Measurements from ENCODE around the gene DIO3.

DIO3 gene

DNA sequence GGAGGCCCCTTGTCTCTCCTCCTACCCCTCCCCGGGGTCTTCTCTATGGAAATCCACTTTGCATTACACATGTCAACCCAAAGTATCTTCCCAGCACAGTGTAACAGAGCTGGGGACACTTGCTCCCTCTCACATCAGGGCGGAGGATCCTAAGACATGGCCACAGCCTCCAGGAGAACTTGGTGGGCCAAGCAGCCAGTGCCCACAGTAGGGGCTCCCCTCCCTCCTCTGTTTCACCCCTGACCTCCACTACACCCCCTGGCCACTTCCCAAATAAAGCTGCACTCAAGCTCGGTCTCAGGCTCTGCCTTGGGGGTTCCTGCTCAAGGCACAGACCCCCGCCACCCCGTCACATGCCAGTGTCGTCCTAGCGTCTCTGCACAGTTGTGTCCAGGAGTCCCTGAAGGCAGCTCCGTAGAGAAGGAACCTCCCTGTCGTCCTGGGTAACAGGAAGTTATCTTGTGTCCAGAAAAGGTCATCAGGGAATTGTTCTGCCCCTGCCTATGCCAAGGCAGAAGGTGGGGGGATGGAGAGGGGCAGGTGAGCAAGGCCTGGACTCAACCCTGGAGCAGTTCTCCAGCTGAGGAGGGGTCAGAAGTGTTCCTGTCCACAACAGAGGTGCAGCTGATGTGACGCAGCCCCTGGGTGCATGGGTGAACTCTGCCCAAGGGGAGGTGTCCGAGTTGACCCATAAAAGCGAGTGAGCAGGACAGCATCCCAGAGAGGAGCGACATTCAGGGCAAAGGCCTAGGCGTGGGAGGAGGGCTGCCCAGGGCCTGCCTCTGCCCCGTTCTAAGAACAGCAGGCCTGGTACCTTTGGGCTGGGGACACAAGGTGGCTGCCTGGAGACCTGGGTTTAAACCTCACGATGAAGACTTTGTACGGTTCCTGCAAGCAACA lies 25.5 kb downstream of the DIO3 start:
- TF ChIP-seq, protein P1, sequence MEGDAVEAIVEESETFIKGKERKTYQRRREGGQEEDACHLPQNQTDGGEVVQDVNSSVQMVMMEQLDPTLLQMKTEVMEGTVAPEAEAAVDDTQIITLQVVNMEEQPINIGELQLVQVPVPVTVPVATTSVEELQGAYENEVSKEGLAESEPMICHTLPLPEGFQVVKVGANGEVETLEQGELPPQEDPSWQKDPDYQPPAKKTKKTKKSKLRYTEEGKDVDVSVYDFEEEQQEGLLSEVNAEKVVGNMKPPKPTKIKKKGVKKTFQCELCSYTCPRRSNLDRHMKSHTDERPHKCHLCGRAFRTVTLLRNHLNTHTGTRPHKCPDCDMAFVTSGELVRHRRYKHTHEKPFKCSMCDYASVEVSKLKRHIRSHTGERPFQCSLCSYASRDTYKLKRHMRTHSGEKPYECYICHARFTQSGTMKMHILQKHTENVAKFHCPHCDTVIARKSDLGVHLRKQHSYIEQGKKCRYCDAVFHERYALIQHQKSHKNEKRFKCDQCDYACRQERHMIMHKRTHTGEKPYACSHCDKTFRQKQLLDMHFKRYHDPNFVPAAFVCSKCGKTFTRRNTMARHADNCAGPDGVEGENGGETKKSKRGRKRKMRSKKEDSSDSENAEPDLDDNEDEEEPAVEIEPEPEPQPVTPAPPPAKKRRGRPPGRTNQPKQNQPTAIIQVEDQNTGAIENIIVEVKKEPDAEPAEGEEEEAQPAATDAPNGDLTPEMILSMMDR (IDR thresholded peaks at IDR 0.05; ENCODE audit: low read depth, low read length, missing control alignments), result no peak
- H3K4me3 ChIP-seq (ENCODE audit: low read depth, low read length), result no peak overlapping the region
- in situ Hi-C loops (cut with HindIII; ENCODE audit: low sequenced_read_pairs), result no loop called here
- no peak for DNase-seq (ENCODE audit: low read depth)

DNA sequence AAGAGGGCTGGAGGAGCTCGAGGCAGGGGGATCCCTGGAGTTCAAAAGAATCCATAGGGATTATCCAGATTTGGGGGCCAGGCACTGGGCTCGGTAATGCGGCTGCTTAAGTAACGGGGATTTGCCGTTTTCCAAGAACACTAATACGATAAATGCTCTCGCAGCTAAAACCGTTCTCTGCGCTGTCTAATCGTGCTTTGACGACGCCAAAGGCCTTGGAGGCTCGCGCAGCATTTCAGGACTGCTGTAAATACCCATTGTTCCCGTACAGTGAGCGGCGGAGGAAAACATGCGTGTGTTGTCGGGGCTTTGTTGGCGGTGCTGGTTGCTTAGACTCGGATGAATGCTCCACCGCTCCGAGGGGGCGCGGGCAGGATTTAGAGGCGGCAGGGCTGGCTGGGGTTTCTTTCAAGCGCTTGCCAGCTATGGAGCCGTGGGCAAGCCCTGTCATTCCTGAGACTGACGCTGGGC lies 26.2 kb downstream of the DIO3 start:
- TF ChIP-seq, protein P1 (IDR thresholded peaks at IDR 0.05; ENCODE audit: low read depth, low read length, missing control alignments), result no peak
- H3K4me3 ChIP-seq (ENCODE audit: low read depth, low read length), result no peak overlapping the region
- in situ Hi-C loops (cut with HindIII; ENCODE audit: low sequenced_read_pairs), result no loop called here
- DNase-seq (ENCODE audit: low read depth), result no peak

DNA sequence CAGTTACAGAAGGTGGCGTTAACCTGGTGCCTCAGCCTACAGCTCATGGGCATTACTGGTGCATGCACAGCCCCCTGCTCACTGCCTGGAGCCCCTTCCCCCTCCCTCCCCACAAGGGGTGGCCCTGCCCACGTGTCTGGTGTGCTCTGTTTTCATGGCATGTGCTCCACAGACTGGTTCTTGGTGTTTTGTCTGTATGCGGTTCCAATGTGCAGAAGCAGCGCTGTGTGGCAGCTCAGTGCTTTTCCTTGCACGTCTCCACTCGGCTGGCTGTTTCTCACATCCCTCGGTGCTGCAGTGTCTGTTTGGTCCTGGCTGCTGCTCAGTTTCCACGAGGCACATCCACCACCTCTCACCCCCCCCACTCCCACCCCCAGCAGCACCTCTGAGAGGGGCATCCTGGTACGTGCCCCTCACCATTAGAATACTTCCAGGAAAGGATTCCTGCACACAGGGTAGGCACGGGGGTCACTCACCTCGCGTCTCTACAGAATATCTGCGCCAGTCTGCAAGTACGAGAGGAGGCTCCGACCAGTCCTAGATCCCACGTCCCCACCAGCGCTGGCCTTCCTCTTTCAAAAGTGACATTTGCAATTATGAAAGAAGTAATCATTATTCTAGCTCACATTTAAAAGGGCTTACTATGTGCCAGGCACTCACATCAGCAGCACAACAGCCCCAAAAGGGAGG lies 27.1 kb downstream of the DIO3 start:
- in situ Hi-C loops (cut with HindIII; ENCODE audit: low sequenced_read_pairs), result no loop called here
- DNase-seq (ENCODE audit: low read depth), result no peak
- H3K4me3 ChIP-seq (ENCODE audit: low read depth, low read length), result no peak overlapping the region
- TF ChIP-seq, protein P1 (IDR thresholded peaks at IDR 0.05; ENCODE audit: low read depth, low read length, missing control alignments), result no peak

DNA sequence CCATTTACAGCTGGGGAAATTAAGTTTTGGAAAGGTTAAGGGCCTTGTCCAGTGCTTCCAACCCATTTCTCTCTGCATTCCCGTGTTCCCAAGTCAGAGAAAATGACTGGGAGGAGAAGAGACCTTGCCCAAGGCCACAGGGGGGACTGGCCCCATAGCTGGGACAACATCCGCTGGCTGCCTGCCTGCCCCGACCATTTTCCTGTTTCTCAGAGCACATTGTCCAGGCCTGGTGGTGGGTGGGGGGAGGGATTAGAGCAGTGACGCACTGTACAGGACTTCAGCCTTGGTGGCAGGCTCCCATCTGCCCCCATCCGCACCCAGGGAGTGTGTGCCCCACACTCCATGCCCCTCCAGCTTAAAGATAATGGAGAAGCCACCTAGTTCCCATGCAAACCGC lies 27.7 kb downstream of the DIO3 start:
- DNase-seq (ENCODE audit: low read depth), result no peak
- TF ChIP-seq, protein P1 (IDR thresholded peaks at IDR 0.05; ENCODE audit: low read depth, low read length, missing control alignments), result no peak
- no peak overlapping the region for H3K4me3 ChIP-seq (ENCODE audit: low read depth, low read length)
- in situ Hi-C loops (cut with HindIII; ENCODE audit: low sequenced_read_pairs), result no loop called here

DNA sequence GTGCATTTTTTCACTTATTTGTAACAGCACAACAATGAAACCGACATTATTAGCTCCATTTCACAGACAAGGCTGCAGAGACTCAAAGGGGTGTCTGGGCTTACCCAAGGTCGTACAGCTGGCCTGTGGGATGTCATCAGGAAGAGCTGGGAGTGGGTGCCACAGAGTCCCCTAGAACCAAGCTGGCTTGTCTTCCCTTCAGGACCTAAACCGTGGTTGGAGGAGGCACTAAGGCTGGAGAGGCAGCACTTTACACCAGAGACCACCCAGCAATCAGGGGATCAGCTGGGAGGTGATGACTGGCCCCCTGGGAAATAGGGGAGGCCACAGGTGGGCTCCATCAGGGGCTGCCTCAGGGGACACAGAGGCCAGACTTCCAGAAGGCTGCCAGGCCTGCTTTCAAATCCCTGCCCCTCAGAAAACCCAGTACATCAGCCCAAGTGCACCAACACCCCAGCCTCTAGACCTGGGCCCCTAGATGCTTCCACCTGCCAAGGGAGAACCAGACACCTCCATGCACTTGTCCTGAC lies 28.3 kb downstream of the DIO3 start:
- TF ChIP-seq, protein P1 (IDR thresholded peaks at IDR 0.05; ENCODE audit: low read depth, low read length, missing control alignments), result no peak
- in situ Hi-C loops (cut with HindIII; ENCODE audit: low sequenced_read_pairs), result no loop called here
- H3K4me3 ChIP-seq (ENCODE audit: low read depth, low read length), result no peak overlapping the region
- DNase-seq (ENCODE audit: low read depth), result no peak

DNA sequence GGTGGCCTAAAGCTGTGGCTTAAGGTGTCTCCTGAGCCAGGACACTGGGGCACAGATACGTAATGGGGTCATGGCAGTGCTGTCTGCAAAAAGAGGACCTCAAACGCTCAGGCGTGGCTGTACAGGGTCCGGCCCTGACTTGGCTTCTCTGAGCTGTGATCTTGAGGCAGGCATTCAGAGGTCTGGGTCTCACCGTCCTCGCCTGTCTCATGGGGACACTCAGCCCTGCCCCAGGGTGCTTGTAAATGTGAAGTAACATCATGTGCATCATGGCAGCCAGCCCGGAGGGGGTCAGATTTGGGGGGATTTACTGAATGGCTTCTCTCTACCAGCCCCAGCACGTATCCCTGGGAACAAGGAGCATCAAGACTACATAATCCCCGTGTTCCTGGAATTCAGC lies 28.8 kb downstream of the DIO3 start:
- no peak for DNase-seq (ENCODE audit: low read depth)
- in situ Hi-C loops (cut with HindIII; ENCODE audit: low sequenced_read_pairs), result no loop called here
- no peak overlapping the region for H3K4me3 ChIP-seq (ENCODE audit: low read depth, low read length)
- TF ChIP-seq, protein P1 (IDR thresholded peaks at IDR 0.05; ENCODE audit: low read depth, low read length, missing control alignments), result no peak
